CMK (cell line): ENCODE data around the gene AKAP13.
"Not testable (repeated sequence)": the region's sequence is repeated elsewhere in the genome, so short reads cannot be mapped to it uniquely, and the experiment has no call there.

Experiments
- DNase-seq: peaks from one replicate; pipeline ENCODE4 v3.0.0-alpha.2; 2010; ENCODE audit warnings: low read depth

The AKAP13 gene

GRCh38 chr15:85380217-85380811, at the start of gene AKAP13:
Gene AKAP13 (plus strand): TSS chr15:85380603. CDS start chr15:85485721, 105,118 bp downstream.
- DNase-seq = peak; percentile 95

GRCh38 chr15:85330901-85331588, 49.4 kb upstream of the AKAP13 start:
- peak; percentile 32 for DNase-seq

- no peak for DNase-seq
These were observed 48.6 kb upstream of the AKAP13 start for GRCh38 chr15:85331655-85332285.

- DNase-seq = no peak
These were observed 47.1 kb upstream of the AKAP13 start for GRCh38 chr15:85333132-85333831.

- DNase-seq = no peak
These were observed 46.2 kb upstream of the AKAP13 start for GRCh38 chr15:85334241-85334640.

GRCh38 chr15:85335193-85335942, 45.0 kb upstream of the AKAP13 start:
- DNase-seq = no peak

GRCh38 chr15:85336880-85337279, 43.5 kb upstream of the AKAP13 start:
- no peak for DNase-seq

GRCh38 chr15:85337425-85338074, 42.9 kb upstream of the AKAP13 start:
- no peak for DNase-seq

- no peak for DNase-seq
These were observed 40.1 kb upstream of the AKAP13 start for GRCh38 chr15:85340321-85340665.

- no peak for DNase-seq
These were observed 39.6 kb upstream of the AKAP13 start for GRCh38 chr15:85340852-85341251.

GRCh38 chr15:85342163-85342562, 38.2 kb upstream of the AKAP13 start:
- DNase-seq = not testable (repeated sequence)

- DNase-seq = not testable (repeated sequence)
These were observed 37.0 kb upstream of the AKAP13 start for GRCh38 chr15:85343443-85343842.

GRCh38 chr15:85344241-85344640, 36.2 kb upstream of the AKAP13 start:
- DNase-seq = not testable (repeated sequence)

- DNase-seq = not testable (repeated sequence)
These were observed 35.7 kb upstream of the AKAP13 start for GRCh38 chr15:85344653-85345114.

- not testable (repeated sequence) for DNase-seq
These were observed 35.0 kb upstream of the AKAP13 start for GRCh38 chr15:85345196-85345918.

GRCh38 chr15:85346462-85347084, 33.8 kb upstream of the AKAP13 start:
- not testable (repeated sequence) for DNase-seq

GRCh38 chr15:85347264-85348047, 32.9 kb upstream of the AKAP13 start:
- DNase-seq = not testable (repeated sequence)

- DNase-seq = not testable (repeated sequence)
These were observed 32.2 kb upstream of the AKAP13 start for GRCh38 chr15:85348048-85348766.

GRCh38 chr15:85349062-85349461, 31.3 kb upstream of the AKAP13 start:
- DNase-seq = not testable (repeated sequence)
